EH (cell line): ENCODE results near the gene HAO1.

ENCODE experiments used
- DNase-seq: peaks from one replicate; pipeline ENCODE4 v3.0.0-alpha.2; 2015; ENCODE audit warnings: low read depth

Gene HAO1

DNA sequence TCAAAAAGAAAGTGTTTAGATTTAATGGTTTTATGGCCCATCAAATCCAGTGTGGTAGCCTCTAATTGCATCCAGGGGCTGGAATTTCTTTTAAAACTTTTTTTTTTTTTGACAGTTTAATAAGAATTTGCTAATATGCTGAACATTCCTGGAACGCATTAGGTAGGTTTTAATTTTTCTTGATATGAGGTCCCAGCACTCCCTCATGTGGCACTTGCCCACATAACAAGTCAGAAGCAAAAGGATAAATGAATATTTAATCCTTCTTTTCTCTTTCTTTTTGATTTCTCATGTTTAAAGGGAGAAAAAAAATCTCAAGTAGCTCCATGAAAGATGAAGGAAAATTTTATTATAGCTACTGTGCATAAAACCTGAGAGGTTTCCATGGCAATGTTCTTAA is 13.5 kb downstream of the HAO1 start:
- DNase-seq, result peak; percentile 40

DNA sequence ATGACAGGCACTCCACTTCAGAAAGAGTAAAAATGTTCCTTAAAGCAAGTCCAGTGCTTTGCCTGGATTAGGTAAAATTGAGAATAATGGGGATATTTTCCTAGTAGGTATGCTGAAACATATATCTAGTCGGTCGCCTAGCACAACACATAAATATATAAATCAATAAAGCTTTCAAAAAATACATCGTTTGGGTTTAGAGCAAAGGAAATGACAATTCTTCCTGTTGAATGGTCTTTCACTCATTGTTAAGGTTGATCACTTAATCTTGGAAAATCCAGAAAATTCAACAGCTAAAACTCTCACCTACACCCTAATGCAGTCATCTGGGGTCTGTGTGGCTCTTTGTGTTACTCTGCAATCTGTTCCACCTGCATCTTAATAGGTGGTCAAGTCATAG is 13.9 kb downstream of the HAO1 start:
- no peak for DNase-seq

DNA sequence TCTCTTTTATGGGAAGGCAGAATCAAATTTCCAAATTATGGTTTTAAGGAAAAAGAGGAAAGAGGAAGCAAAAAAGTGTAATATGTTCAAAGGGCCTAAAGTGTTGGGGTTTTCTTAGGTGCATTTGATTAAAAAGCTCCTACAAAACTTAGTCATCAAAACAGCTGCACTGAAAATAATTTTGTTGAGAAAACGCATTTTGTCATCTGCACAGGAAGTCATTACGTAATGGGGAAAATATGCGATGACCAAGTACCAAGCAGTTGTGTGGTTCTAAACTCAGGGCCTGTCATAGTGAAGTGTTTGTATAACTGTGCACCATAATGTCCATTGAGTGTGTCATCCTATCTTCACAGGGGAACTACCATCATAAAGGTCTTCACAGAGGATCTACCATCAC is 15.6 kb downstream of the HAO1 start:
- DNase-seq, result peak; percentile 94

DNA sequence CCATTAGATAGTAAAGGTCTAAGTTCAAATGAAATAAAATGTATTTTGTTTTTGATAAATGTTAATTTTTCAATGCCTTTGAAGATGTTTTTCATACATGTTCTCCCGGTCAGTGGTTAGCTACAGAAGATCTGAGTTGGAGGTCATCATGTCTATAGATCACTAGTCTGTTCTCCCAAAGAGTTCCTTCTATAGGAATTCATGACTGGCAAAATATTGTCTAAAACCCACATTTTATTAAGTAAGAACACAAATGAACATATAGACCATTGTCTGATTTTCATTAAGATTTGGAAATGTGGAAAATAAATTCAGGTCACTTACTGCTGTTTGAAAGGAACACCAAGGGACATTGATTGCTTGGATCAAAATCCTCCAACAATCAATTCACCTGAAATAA is 23.6 kb downstream of the HAO1 start:
- DNase-seq, result no peak

DNA sequence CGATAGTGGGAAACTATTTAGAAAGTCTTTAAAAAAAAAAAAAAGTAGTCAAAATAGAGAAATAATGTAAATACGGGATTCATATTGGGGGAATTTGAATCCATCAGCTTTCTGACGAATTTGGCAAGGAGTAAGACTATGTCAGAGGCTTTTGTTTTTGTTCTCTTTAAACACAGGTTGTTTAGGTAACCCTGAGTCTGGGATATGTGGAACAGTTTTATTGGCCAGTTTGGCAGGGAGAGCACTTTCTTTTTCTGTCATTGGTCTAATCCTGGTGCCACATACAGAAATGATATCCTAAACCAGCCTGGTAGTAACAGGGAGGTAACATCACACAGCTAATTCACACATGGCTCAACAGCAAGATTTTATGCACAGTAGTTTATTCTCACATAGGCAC is 27.7 kb downstream of the HAO1 start:
- DNase-seq, result no peak

DNA sequence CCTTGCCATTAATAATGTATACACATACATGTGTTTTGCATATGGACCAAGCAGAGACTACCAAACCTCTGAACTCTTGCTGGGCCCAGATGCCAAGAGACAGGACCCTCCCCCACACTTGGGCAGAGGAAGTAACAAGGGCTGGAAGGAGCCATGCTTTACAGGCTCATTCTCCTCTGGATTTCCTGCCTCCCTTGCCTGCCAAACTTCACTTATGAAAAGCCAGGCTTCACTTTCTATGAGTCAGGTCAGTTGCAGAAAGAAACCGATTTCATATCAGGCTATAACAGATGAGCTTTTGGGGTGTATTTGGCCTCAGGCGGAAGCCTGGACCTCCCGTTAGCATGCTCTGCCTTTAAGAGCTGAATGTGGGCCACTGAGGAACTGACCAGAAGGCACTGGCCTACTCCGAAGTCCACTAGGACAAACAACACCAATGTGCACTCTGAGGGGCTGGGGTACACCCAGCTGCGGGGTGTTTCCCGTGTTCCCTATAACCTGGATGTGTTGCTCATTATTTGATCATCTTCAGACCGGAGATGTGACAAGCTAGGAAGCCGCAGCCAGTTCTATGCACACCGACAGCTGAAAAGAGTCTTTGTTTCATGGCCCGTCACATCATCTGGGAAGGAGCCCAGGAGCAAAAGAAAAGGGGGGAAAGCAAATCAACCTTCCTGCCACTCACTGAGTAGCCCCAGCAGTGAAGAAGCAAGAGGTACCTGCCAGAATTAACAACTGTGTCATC is 28.5 kb downstream of the HAO1 start:
- DNase-seq, result no peak

DNA sequence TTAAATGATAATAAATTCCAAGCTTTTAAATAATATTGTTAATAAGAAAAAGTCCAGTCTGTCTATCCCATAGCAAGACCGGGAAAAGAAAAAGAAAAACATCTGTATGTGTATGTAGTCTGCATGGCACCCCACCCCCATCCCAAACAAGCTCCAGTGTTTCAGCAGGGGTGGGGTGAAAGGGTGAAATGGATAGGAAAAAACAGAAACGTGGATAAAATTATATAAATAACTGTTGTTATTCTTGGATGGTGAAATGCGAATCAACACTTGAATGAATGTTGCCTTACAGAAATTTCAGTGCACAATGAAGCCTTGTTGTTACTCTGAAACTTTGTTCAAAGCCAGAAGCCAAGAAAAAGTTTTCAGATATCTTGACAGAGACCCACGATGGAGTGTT is 31.4 kb downstream of the HAO1 start:
- DNase-seq, result no peak

DNA sequence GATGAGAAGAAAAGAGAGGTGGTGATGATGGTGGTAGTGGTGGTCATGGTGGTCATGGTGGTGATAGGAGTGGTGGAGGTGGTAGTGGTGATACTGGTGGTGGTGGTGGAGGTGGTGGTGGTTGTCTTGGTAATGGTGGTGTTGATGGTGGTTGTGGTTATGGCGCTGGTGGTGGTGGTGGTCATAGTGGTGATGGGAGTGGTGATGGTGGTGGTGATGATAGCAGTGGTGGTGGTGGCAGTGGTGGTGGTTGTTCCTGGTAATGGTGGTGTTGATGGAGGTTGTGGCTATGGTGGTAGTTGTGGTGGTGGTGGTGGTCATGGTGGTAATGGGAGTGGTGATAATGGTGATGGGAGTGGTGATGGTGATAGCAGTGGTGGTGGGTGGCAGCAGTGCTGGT is 36.8 kb downstream of the HAO1 start:
- no peak for DNase-seq

DNA sequence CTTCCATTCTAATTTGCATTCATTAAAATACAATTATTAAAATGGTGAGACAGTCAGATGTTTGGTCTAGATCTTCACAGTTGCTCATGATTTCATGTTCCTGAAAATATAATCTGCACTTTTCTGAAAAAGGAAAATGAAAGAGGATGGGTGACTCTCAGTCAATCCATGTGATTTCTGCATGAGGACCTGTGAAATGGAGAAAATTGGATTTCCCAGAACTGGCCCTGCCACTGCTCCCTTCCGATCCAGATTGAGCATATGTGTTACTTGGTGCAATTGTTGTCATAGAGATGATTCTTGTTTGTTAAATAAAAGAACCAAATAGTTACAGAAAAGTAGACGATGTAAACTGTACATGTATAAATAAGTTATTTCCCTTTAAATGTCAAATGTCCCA is 37.4 kb downstream of the HAO1 start:
- no peak for DNase-seq

DNA sequence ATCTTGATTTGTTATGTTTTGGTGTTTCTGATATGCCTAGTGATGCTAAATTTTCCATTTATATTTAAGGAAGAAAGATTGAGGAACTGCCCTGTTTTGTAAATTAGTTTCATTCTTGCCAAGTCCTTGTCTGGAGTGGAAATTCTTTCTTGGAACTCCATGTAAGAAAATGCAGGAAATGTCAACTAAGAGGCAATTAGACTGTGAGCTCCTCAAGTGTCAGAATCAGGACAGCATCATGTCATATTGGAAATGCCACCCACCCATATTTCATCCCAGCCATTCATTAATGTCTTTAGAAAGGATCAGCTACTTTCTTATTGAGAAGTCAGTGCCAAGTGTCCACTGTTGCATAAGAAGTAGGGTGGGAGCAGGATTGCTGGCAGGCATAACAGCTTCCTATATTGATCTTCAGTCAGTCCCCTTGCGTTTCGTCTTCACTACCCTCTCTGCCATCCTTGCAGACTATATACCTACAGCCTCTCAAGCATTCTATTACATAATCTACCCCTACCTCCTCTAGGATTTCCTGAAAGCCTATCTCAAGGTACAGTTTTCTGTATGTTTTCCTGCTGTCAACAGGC is 42.4 kb downstream of the HAO1 start:
- no peak for DNase-seq

DNA sequence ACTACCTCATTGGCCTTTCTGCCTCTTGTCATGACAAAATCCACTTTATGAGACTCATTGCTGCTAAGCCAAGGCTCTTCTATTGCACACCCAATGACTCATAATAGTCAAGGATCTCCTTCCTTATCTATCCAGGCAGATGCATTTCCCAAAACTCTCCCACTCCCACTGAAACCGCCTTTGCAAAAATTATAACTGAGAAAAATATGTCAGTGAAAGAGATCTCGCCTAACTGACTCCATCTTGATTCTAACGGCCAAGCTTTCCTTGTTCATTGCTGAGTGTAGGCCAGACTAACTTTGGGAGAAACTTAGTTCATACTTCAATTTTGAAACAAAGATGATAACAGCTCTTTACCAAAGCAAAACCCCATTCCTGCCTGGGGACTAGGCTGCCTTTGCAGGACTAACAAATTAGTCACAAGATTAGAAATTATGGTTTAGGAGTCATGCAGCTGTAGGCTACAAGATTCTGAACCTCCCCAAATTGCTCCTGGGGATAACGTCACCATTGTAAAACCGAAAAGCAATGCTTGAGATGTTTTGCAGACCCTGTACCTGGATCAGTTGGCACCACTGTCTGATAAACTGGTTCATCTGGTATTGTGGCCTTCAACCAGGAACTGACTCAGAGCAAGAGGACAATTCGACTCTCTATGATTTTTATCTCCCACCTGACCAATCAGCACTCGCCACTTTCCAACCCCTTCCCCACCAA is 47.1 kb downstream of the HAO1 start:
- DNase-seq, result no peak

DNA sequence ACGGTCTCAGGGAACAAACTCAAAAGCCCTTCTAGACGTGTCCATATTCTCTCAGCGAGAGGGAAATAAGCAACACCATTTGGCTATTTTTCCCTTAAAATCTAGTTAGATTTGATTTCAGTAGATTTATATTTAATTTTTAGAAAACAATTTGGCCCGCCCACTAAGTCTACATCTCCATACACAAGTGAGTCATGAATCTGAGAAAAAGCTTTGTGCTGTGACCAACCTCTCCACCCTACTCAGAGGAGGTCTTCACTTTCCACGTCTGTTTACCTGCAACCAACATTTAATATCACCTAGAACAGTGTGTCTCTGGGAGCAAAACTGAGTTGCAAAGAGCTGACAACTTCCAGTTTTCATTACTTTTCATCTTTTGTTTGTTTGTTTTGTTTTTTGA is 48.6 kb downstream of the HAO1 start:
- DNase-seq, result no peak

DNA sequence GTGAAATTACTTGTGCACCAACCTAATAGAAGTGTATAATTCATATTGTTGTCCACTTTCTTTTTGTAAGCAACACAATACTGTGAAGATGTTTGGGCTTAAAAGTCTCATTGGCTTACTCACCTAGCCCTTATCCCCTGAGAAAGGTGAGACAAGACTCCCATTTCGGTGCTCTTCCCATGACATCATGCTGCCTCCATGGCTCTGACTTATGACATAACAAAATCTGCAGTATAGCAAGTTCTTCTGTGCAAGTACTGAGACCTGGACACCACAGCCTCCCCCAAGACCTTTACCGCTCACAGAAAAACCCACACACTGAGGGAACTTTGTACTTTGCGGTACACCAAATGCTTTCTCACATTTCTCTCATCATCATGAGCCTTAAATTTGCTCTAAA is 50.5 kb downstream of the HAO1 start:
- no peak for DNase-seq

DNA sequence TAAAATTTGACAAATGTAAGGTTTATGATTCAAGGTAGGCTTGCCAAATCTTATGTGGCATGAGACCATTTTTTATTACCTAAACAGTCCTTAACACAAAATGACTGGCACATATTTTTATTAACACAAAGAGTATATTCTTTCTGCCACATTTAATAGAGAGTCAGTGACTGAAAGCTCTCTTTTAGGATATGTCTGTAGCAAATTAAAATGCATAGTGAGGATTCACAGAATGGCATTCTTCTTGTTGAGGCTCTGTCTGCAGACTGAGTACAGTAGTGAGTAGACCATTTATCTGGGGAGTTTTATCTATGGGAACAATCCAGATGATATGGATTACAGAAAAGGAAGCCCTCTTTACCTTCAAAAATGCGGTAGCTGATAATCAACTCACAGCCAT is 56.5 kb downstream of the HAO1 start:
- no peak for DNase-seq

DNA sequence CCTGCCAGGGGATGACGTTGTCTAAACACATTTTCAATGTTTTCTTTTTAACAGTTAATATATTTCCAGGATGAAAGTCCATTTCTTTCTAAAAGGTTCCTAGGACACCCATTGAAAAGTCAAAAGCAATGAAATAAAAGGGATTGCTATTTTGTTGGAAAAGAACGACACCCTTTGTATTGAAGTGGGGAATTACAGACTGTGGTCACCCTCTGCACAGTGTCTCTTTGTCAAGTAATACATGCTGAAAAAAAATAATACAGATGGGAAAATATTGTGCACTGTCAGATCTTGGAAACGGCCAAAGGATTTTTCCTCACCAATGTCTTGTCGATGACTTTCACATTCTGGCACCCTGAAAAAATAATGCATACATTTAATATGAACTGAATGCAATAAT is 56.9 kb downstream of the HAO1 start:
- DNase-seq, result no peak

DNA sequence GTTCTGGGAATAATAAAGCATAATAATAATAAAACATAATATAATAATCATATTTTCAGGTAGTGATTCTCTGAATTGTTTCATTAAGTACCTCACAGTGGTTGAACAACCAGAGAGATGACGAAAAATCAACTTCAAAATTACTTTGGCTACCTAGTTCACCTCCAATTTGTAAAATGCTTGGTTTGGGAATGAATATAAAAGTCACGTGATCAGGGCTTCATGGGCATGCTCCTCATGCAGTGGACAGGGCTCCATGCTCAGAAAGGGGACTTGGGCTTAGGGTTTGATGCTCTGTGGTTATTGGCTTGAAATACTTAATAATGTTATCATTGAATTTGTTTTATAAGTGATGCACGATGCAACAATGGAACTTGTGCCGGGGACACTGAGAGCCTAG is 58.2 kb downstream of the HAO1 start:
- no peak for DNase-seq

DNA sequence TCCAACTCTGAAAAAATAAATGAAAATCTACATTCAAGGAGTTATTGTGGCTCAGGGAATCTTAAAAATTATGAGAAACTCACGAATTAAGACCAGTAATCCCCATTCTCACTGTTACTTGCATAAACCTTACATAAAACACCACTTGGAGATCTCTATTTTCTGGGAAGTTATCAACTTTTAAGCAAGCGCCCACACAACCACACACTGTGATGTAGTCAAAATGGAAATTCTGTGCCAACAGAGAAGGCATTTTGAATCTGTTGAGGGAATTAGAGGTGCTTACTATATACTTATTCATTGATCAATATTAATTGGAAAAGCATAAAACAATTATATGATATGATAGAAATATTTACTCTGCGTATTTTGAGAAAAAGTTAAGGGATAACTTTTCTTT is 58.7 kb downstream of the HAO1 start:
- no peak for DNase-seq

DNA sequence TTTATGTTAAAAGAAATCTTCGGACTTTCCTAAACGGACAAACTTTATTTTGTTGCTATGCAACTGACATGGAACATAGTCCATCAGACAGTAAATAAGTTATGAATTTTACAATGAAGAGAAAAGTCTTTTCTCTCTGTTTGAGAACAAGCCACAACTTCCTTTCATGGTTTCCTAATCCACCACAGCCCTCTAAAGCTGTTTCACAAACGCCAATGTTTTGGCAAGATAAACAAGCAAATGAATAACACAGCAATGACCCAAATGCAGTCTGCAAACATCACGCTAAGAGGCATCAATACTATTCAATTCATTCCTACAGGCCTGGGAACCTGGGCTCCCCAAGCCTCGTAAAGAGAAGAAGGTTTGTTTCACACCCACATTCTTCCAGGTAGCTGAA is 60.4 kb downstream of the HAO1 start:
- peak; percentile 3 for DNase-seq

DNA sequence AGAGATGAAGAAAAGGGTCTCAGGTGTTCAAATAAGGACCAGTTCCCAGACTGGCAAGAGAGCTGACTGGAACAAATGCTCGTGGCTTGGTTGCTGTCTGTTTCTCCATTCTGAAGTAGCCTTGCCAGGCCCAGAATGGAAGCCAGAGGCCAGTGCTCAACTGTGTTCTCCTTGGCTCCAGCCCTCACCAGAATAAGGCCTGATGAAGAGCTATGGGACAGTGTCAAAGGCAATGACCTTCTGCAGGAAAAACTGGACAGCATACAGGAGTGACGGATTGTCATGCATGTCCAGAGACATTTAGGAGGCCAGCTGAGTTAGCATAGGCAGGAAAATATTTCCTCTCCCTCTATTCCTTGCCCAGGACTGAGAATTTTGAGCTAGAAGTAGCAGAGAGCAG is 72.2 kb downstream of the HAO1 start:
- DNase-seq, result no peak

DNA sequence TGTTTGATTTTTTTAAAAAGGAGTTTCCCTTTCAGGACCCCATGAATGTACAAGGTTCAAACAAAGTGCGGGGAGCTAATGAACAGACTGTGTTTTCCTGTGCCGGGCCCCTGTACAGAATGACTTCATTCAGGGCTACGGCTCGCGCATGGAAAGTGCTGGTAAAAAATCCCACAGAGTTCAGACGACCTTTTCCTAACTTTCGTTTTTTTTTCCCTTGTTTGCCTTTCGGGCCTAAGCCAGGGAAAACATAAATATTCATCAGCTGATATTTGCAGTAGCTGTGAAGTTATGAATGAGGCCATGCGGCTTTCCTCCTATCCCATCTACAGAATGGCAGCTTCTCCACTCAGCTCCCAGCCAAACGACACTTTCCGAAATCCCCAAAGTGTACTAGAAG is 74.0 kb downstream of the HAO1 start:
- DNase-seq, result no peak

DNA sequence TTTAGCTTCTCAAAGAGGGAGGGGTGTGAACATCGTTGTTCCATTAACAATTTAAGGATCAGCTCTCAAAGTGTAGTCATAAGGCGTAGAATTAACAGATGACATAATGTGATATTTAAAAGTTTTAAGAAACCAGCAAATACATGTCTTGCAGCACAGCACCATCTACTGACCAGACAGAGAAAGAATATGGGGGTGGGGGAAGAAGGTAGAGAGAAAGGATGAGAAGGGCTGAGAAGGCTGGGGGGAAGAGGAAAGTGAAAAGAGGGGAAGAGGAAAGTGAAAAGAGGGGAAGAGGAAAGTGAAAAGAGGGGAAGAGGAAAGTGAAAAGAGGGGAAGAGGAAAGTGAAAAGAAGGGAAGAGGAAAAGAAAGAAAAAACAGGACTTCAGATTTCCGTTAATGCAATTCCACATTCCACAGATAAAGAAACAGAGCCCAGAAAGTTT is 80.9 kb downstream of the HAO1 start:
- DNase-seq, result peak; percentile 68

DNA sequence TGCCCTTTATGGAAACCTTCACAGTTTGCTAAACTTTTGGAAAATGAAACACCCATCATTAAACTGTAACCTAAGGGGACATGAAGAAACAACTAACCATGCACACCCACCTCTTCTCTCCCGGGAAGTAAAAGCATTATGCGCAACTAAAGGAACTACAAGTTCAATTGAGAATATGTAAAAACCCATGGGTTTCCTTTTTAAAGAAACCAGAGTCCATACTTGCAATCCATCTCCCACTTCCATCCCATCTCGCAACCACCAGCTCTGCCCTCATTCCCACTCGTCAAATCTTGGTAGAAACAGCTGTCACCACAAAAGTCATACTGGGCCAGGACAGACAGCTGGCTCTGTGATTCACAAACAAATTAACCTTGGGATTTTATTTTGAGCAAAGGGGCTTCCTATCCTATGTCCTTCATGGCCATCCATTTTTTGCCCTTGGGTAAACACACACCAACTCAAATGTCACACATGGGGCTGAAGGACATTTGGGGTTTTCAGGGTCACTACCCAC is 81.5 kb downstream of the HAO1 start:
- DNase-seq, result no peak

DNA sequence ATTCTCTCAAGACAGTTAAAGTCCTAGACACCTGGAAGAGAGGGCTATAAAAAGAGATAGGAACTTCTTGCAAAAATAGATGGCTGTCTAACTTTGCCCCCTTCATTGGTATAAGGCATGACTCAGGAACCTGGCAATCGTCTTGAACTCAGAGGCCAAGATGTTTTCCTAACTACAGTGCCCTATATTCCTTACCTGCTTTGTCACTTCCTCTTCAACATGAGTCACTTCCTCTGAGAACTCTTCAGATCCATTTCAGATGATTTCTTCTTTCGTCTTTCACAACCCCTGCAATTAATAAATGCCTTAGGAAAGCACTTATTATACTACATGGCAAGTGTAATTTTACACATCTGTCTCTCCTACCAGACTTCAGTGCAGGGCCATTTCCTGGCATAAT is 83.5 kb downstream of the HAO1 start:
- DNase-seq, result peak; percentile 70
